Measurements from ENCODE around the gene HOXD12. TPM values are rescaled to one million over a fixed set of nuclear protein-coding genes. Genes with fewer than 3 reads are reported as not detected.

The HOXD12 gene
- total and polyA plus RNA-seq, 2 donors = 0.09 to 2.2 TPM

DNA sequence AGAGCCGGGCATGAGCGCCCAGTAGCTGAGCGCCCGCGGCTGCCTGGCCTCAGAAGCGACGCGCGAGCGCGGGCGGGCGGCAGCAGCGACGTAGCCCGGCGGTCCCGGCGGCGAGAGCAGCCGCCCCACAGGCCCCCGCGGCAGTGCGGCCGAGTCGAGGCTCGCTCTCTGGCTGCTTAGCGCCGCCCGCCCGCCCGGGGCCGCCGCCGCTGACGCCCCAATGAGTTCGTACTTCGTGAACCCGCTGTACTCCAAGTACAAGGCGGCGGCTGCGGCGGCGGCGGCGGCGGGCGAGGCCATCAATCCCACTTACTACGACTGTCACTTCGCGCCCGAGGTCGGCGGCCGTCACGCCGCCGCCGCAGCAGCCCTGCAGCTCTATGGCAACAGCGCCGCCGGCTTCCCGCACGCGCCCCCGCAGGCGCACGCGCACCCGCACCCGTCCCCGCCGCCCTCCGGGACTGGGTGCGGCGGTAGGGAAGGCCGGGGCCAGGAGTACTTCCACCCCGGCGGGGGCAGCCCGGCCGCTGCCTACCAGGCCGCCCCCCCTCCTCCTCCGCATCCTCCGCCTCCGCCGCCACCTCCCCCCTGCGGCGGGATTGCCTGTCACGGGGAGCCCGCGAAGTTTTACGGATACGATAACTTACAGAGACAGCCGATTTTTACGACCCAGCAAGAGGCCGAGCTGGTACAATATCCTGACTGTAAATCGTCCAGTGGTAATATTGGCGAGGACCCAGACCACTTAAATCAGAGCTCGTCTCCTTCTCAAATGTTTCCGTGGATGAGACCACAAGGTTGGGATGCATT is 30.8 kb downstream of the HOXD12 start:
- H3K27ac ChIP-seq (ENCODE audit: low read depth) = peak overlapping the region; percentile 79
- H3K4me3 ChIP-seq (ENCODE audit: low read depth, low read length) = peak overlapping the region; percentile 59
- H3K36me3 ChIP-seq (ENCODE audit: insufficient read depth) = no peaks in the 10 kb centered on the region
- no peak for DNase-seq (ENCODE audit: extremely low spot score)
- 1% methylated on average over 100 of the region's 100 CpGs for WGBS
- peaks cover 6% of the 10 kb centered on the region for H3K4me1 ChIP-seq (ENCODE audit: insufficient read depth)

DNA sequence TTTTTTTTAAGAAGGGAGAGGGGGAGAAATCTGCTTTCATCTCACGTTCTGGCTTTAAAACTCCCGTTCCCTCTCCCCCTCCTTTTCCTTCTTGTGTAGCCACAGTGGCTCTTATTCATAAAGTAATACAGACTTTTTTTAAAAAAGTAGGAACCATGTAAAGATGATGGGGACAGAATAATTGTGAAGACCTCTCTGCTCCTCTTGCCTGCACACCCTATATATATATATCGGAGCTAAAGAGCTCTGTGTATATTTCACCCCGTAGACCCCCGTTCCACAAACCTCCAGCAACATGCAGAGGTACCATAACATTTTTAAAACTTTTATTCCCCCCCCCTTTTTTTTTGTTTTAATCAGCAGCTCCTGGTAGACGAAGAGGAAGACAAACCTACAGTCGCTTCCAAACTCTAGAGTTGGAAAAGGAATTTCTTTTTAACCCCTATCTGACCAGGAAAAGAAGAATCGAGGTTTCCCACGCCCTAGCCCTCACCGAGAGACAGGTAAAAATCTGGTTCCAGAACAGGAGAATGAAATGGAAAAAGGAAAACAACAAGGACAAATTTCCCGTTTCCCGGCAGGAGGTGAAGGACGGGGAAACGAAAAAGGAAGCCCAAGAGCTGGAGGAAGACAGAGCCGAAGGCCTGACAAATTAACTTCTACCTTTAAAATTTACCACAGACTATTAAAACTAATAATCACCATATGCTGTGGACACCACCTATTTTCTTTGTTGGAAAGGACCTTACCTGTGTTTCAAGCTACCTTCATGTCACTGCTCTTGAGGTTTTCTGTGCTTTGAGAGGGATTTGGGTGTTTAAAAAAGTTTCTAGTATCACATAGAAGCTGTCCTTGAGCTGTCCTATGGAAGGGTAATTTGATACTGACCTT is 31.6 kb downstream of the HOXD12 start:
- Histone ChIP-seq H3K27ac (ENCODE audit: low read depth) (peak overlapping the region; percentile 45), H3K4me1 (ENCODE audit: insufficient read depth) (peaks cover 6% of the 10 kb centered on the region), H3K36me3 (ENCODE audit: insufficient read depth) (no peaks in the 10 kb centered on the region), H3K4me3 (ENCODE audit: low read depth, low read length) (peak overlapping the region; percentile 59)
- 32% methylated on average over 15 of the region's 15 CpGs for WGBS
- no peak for DNase-seq (ENCODE audit: extremely low spot score)

DNA sequence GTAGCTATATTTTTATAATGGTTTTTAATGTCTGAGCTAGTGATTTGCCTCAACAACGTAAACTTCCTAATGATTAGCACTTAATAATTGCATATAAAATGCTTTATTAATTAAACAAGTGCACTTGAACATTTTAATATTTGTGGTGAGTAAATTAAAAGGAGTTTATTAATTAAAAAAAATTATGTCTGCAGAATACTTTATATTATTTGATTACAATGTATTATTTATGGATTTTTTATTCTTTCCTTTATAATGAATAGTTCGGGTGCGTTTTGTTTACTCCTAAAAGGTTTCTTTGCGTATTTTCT is 32.2 kb downstream of the HOXD12 start:
- Histone ChIP-seq H3K4me1 (ENCODE audit: insufficient read depth) (peaks cover 6% of the 10 kb centered on the region), H3K36me3 (ENCODE audit: insufficient read depth) (no peaks in the 10 kb centered on the region), H3K4me3 (ENCODE audit: low read depth, low read length) (peak overlapping the region; percentile 1), H3K27ac (ENCODE audit: low read depth) (no peak overlapping the region)
- WGBS = 43% methylated on average over 4 of the region's 4 CpGs
- no peak for DNase-seq (ENCODE audit: extremely low spot score)

DNA sequence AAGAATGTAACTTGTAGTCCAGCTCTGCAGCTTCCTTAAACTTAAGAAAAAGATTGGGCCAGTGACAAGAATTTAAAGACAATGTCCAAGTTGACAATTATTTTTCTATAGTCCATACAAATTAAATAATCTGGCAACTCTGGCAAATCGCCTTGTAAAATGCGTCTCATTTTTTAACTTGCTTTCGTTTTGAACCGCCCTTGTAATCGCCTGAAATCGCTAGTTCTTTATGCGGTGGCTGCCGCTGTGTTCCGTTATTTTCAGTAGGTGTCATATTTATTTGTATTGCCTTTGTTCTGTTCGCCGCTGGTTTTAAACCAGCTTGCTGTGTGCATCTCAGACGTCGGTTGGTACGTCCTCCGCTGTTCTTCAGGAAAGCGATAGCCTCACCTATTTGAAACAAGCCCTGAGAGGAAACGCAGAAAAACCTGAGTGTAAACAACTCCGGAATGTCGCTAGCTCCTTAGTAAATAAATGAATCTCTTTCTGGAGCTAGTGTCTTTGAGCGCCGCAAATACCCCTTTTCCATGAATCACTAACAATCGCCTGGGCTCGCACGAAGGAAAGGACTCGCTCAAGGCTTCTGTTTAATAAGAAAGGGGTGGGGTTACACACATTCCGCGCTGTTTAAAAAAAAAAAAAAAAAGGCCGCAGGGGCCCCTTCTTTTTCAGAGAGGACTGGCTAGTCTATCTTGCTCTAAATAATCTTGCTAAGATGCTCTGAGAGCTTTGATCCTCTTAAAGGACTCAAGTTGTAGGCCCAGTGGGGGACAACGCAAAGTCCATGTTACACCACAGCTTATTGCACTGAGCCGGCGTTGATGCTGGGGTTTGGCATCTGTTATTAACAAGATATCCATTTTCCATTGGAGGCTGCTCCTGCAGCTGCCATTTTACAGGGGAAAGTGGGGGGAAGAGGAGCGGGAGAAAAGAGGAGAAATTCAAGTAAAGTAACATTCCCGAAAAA is 32.9 kb downstream of the HOXD12 start:
- peak overlapping the region; percentile 9 for H3K4me3 ChIP-seq (ENCODE audit: low read depth, low read length)

DNA sequence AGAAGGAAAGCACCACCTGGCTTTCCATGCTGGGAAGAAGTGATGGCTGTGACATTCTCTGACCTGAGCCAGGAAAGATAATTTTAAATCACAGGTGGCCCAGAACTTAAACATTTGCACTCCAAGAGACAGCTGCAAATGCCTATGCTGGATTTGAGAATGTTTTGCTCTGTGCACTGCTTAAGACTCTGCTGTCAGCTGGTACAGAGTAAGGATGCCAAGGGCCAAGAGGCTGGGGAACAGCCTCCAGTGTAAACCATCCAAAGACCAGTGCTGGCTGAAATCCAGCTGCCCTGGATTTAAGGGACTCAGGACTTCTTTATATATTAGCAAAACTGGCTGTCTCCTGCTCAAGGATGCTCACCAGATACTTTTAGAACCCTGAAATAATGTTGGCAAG is 33.8 kb downstream of the HOXD12 start:
- peaks cover 6% of the 10 kb centered on the region for H3K4me1 ChIP-seq (ENCODE audit: insufficient read depth)
- no peak overlapping the region for H3K27ac ChIP-seq (ENCODE audit: low read depth)
- no peak for DNase-seq (ENCODE audit: extremely low spot score)
- no peak overlapping the region for H3K4me3 ChIP-seq (ENCODE audit: low read depth, low read length)
- H3K36me3 ChIP-seq (ENCODE audit: insufficient read depth) = no peaks in the 10 kb centered on the region

More for the DNA sequence above, 32.9 kb downstream of the HOXD12 start:
- 33% methylated on average over 33 of the region's 33 CpGs for WGBS
- Histone ChIP-seq H3K27ac (ENCODE audit: low read depth) (no peak overlapping the region), H3K4me1 (ENCODE audit: insufficient read depth) (peaks cover 6% of the 10 kb centered on the region), H3K36me3 (ENCODE audit: insufficient read depth) (no peaks in the 10 kb centered on the region)
- DNase-seq (ENCODE audit: extremely low spot score) = no peak

DNA sequence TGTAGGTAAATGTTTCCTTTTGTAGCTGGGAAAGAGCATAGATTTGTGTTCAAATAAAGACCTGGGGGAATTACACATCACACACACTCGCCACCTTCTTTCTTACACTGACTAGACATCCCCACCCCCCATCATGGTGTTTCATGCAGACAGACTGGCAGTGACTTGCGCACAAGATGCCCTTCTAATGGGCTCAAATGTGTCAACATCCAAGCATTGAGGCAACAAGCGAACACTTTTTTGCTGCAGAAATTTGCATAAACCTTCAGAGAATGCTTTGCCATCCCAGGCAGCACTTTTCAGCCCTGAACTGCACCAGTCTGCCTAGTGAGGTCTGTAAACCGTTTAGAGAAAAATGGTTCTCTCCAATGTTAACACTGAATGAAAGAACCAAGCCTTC is 34.4 kb downstream of the HOXD12 start:
- Histone ChIP-seq H3K4me1 (ENCODE audit: insufficient read depth) (peaks cover 6% of the 10 kb centered on the region), H3K4me3 (ENCODE audit: low read depth, low read length) (no peak overlapping the region), H3K27ac (ENCODE audit: low read depth) (no peak overlapping the region), H3K36me3 (ENCODE audit: insufficient read depth) (no peaks in the 10 kb centered on the region)
- 73% methylated on average over 4 of the region's 4 CpGs for WGBS
- no peak for DNase-seq (ENCODE audit: extremely low spot score)

DNA sequence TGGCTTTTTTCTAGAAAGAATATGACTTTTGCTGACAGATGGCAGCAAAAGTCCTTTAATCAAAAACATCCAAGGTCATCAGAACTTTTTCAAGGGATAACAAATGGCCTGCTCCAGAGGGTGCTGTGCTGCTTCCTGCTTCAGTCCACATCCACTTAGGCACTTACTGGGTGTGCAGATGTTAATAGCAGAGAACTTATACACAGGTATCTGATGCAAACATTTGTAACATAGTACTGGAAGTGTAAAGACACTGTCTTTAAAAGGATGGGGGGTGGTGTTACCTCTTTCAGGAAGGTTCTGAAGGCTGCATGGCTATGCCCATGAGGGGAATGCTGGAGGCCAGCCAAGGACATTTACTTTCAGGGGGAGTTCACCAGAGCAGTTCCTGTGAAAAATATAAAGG is 35.4 kb downstream of the HOXD12 start:
- H3K36me3 ChIP-seq (ENCODE audit: insufficient read depth) = no peaks in the 10 kb centered on the region
- DNase-seq (ENCODE audit: extremely low spot score) = no peak
- H3K27ac ChIP-seq (ENCODE audit: low read depth) = no peak overlapping the region
- H3K4me1 ChIP-seq (ENCODE audit: insufficient read depth) = peaks cover 4% of the 10 kb centered on the region
- no peak overlapping the region for H3K4me3 ChIP-seq (ENCODE audit: low read depth, low read length)

DNA sequence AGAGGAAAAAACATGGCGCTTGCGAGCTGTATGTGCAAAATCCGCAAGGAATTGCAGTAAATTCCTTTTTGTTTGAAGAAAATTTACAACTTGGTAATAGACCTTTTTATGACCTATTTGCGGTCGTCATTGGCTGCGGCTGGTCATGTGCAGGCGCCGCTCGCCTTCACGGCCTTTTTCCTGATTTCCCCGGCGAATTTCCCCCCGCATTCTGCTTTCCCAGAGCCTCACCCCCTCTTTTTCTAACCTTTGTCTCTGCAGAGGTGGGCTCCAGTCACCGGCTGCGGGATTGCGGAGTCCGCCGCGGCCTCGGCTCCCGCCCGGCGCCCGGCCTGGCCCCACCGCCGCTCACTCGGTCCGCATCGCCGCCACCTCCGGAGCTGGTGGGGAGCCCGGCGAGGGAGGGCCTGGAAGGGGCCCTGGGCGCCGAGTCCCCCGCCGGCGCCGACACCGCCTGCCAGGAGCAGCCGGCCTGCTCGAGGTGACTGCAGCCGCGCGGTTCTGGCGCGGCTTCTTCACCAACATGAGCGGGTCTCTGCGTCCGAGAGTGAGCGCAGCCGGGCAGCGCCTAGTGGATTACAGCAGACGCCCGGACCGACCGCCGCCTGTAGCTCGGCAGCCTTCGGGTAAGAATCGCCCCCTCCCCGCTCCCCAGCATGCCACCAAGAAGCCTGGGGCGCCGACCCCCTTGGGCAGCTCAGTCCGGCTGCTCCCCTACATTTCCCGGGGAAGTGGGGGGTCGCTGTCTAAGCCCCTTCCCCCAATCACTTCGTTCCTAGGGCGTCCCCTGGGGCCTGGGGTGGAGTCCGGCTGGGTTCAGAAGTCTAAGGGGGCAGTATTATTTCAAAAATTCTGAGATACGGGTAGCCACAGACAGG is 37.0 kb downstream of the HOXD12 start:
- Histone ChIP-seq H3K27ac (ENCODE audit: low read depth) (peak overlapping the region; percentile 69), H3K4me3 (ENCODE audit: low read depth, low read length) (peak overlapping the region; percentile 50), H3K4me1 (ENCODE audit: insufficient read depth) (no peaks in the 10 kb centered on the region), H3K36me3 (ENCODE audit: insufficient read depth) (no peaks in the 10 kb centered on the region)
- no peak for DNase-seq (ENCODE audit: extremely low spot score)
- 2% methylated on average over 71 of the region's 71 CpGs for WGBS

DNA sequence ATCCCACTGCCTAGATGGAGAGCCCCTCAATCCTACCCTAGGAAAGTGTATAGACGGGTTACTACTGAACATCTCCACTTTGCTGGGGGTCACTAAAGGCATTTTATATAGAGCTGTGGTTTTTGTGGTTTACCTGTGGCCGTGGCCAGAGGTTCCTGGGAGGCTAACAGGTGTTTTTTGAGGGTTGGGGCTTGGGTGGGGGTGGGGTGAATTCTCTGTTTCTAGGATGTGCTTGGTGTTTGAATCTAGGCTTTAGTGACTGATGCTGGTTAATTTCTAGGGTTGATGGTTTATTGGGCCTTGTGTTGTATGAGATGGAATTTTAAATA is 37.6 kb downstream of the HOXD12 start:
- 33% methylated on average over 2 of the region's 2 CpGs for WGBS
- DNase-seq (ENCODE audit: extremely low spot score) = no peak
- Histone ChIP-seq H3K36me3 (ENCODE audit: insufficient read depth) (no peaks in the 10 kb centered on the region), H3K4me3 (ENCODE audit: low read depth, low read length) (peak overlapping the region; percentile 50), H3K4me1 (ENCODE audit: insufficient read depth) (no peaks in the 10 kb centered on the region), H3K27ac (ENCODE audit: low read depth) (peak overlapping the region; percentile 69)

DNA sequence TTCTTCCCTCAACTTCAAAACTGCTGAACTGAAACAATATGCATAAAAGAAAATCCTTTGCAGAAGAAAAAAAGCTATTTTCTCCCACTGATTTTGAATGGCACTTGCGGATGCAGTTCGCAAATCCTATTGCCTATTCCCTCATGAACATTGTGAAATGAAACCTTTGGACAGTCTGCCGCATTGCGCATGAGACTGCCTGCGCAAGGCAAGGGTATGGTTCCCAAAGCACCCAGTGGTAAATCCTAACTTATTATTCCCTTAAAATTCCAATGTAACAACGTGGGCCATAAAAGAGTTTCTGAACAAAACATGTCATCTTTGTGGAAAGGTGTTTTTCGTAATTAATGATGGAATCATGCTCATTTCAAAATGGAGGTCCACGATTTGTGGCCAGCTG is 38.3 kb downstream of the HOXD12 start:
- no peak overlapping the region for H3K27ac ChIP-seq (ENCODE audit: low read depth)
- DNase-seq (ENCODE audit: extremely low spot score) = no peak

DNA sequence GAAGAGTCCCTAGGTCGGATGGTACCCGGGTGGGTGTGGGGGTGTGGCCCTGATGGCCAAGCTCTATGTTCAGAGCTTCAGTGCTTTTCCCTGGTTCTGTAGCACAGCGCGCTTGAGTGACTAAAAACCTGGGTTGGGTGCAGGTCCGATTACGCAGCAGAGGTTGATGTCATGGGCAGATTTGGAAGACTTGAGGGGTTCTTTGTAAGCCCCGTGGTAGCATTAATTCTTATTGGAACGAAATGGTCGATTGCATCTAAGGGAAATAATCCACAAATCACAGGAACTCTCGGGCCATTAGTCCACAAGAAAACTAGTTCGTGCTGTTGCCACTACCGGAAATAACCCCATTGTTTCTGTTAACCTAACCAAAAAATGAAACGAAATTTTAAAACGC is 38.9 kb downstream of the HOXD12 start:
- Histone ChIP-seq H3K27ac (ENCODE audit: low read depth) (no peak overlapping the region), H3K4me3 (ENCODE audit: low read depth, low read length) (no peak overlapping the region), H3K4me1 (ENCODE audit: insufficient read depth) (no peaks in the 10 kb centered on the region), H3K36me3 (ENCODE audit: insufficient read depth) (no peaks in the 10 kb centered on the region)
- no peak for DNase-seq (ENCODE audit: extremely low spot score)
- 33% methylated on average over 14 of the region's 14 CpGs for WGBS

More for the DNA sequence above, 38.3 kb downstream of the HOXD12 start:
- Histone ChIP-seq H3K36me3 (ENCODE audit: insufficient read depth) (no peaks in the 10 kb centered on the region), H3K4me1 (ENCODE audit: insufficient read depth) (no peaks in the 10 kb centered on the region), H3K4me3 (ENCODE audit: low read depth, low read length) (no peak overlapping the region)
- 61% methylated on average over 8 of the region's 8 CpGs for WGBS

DNA sequence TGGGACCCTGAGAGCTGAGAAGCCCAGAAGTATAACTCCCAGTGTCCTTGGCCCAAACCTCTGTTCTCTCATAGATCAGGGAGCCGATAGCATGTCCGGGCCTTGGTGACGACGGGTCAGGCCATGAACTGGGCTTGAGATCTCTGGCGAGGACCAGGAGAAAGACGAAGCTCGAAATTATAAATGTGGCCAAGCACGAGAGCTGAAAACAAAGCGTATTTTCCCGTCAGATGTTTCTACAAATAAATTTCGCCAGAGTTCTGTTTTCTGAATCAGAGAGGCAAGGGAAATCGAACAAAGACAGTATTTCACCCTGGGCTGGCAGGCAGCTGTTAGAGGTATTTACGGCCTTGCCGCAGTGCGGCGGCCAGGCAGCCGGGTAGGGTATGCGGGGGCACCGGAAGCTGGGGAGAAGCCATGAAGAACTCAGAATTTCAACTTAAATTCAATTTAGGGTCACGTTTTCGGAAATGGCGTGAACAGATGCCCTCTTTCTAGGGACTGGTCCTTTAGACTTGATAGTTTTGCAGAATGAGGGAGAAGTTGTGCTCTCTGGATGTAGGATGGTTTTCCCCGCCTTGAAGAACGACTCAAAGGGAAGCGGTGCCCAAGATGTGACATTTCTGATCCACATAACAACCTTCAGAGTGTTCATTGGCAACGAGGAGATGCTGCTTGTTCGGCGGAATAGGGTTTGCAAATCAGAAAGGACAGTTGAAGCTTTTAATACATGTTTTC is 39.5 kb downstream of the HOXD12 start:
- no peaks in the 10 kb centered on the region for H3K36me3 ChIP-seq (ENCODE audit: insufficient read depth)
- H3K4me1 ChIP-seq (ENCODE audit: insufficient read depth) = no peaks in the 10 kb centered on the region
- H3K27ac ChIP-seq (ENCODE audit: low read depth) = no peak overlapping the region
- no peak overlapping the region for H3K4me3 ChIP-seq (ENCODE audit: low read depth, low read length)
- no peak for DNase-seq (ENCODE audit: extremely low spot score)
- WGBS = 38% methylated on average over 28 of the region's 28 CpGs
